ENCODE data around the gene WWC2. TPM values are rescaled to one million over a fixed set of nuclear protein-coding genes. Genes with fewer than 3 reads are reported as not detected.

WWC2 gene
- total and polyA plus RNA-seq, 7 donors, result 2.9 to 15.5 (median 7.8) TPM

- Histone ChIP-seq H3K4me1 (peaks cover 4% of the 10 kb centered on the region), H3K9me3 (no peaks in the 10 kb centered on the region), H3K36me3 (ENCODE audit: insufficient read depth in 1 of 2, low read depth in 1 of 2) (peaks cover 5 to 38% of the 10 kb centered on the region in 2 donors), H3K27me3 (ENCODE audit: insufficient read depth in 3 of 3, low read length in 2 of 3) (no peaks in the 10 kb centered on the region), H3K4me3 (no peak overlapping the region), H3K27ac (no peak overlapping the region)
- no peak for DNase-seq
- ATAC-seq, result no peak
- intact Hi-C loops (cut with DNase I), result loop anchor here (5.0 kb wide), 1 partner anchor 323 kb away; no protein-coding TSS in a partner anchor
- no peak for TF ChIP-seq CTCF (IDR thresholded peaks at IDR 0.05)
- WGBS, 3 donors, result 89 to 93% (median 92%) methylated on average over 10 of the region's 10 CpGs
Measured at GRCh38 chr4:183260491-183261151, 161.6 kb downstream of the WWC2 start.

- Histone ChIP-seq H3K36me3 (ENCODE audit: insufficient read depth in 1 of 2, low read depth in 1 of 2) (peaks cover 9 to 53% of the 10 kb centered on the region in 2 donors), H3K4me1 (peaks cover 4% of the 10 kb centered on the region), H3K27ac (peak overlapping the region; percentile 51), H3K4me3 (no peak overlapping the region), H3K9me3 (no peaks in the 10 kb centered on the region), H3K27me3 (ENCODE audit: insufficient read depth in 3 of 3, low read length in 2 of 3) (no peaks in the 10 kb centered on the region)
- WGBS, 3 donors, result 20 to 29% (median 21%) methylated on average over 7 of the region's 7 CpGs
- DNase-seq (peak; percentile 75 to 83), ATAC-seq (peak; percentile 93 to 98 (median 96))
- TF ChIP-seq CTCF (IDR thresholded peaks at IDR 0.05), result peak; percentile 75
- intact Hi-C loops (cut with DNase I), result loop anchor here (5.0 kb wide), 1 partner anchor 325 kb away; no protein-coding TSS in a partner anchor
Measured at GRCh38 chr4:183261953-183262775, 163.1 kb downstream of the WWC2 start.

- no peak for TF ChIP-seq CTCF (IDR thresholded peaks at IDR 0.05)
- DNase-seq, result no peak
- 71 to 84% (median 83%) methylated on average over 6 of the region's 6 CpGs for WGBS, 3 donors
- Histone ChIP-seq H3K9me3 (no peaks in the 10 kb centered on the region), H3K4me3 (no peak overlapping the region), H3K27me3 (ENCODE audit: insufficient read depth in 3 of 3, low read length in 2 of 3) (no peaks in the 10 kb centered on the region), H3K27ac (no peak overlapping the region), H3K4me1 (peaks cover 4% of the 10 kb centered on the region), H3K36me3 (ENCODE audit: insufficient read depth in 1 of 2, low read depth in 1 of 2) (peaks cover 9 to 54% of the 10 kb centered on the region in 2 donors)
- intact Hi-C loops (cut with DNase I), result loop anchor here (5.0 kb wide), 1 partner anchor 325 kb away; no protein-coding TSS in a partner anchor
- ATAC-seq, result no peak
Measured at GRCh38 chr4:183262776-183263100, 163.7 kb downstream of the WWC2 start.

- DNase-seq (no peak), ATAC-seq (no peak)
- peaks cover 4% of the 10 kb centered on the region for H3K4me1 ChIP-seq
- H3K9me3 ChIP-seq, result no peaks in the 10 kb centered on the region
- H3K36me3 ChIP-seq (ENCODE audit: insufficient read depth in 1 of 2, low read depth in 1 of 2), result peaks cover 9 to 60% of the 10 kb centered on the region in 2 donors
- no peak for TF ChIP-seq CTCF (IDR thresholded peaks at IDR 0.05)
- no peak overlapping the region for H3K27ac ChIP-seq
- WGBS, 3 donors, result 75 to 82% (median 80%) methylated on average over 8 of the region's 8 CpGs
- H3K4me3 ChIP-seq, result no peak overlapping the region
- H3K27me3 ChIP-seq (ENCODE audit: insufficient read depth in 3 of 3, low read length in 2 of 3), result no peaks in the 10 kb centered on the region
- intact Hi-C loops (cut with DNase I), result loop anchor here (5.0 kb wide), 1 partner anchor 327 kb away; no protein-coding TSS in a partner anchor
Measured at GRCh38 chr4:183263787-183264386, 164.8 kb downstream of the WWC2 start.

Measured in psoas muscle (tissue), 8 donors.